K562 treated with DMSO at 1 percent for 4 hours (cell line): ENCODE data around the gene RASGRF2. TPM values are rescaled to one million over a fixed set of nuclear protein-coding genes. Genes with fewer than 3 reads are reported as not detected.

Experiments
- total RNA-seq: library from RNA; unstranded; fragments of 300-600 nt; gene quantifications from 2 replicates; pipeline ENCODE4 v1.2.3, GENCODE V29; 2022; ENCODE audit not compliant: insufficient read depth

Gene RASGRF2
- 0.11 TPM in 1 of 2 replicates, not detected in the other for total RNA-seq

GRCh38 chr5:80959768-80960442 is at the start of gene RASGRF2:
Gene RASGRF2 (plus strand): TSS chr5:80960363. CDS start chr5:80960739, 376 bp downstream.

GRCh38 chr5:81233080-81233634 is 273.0 kb downstream of the RASGRF2 start, which contains the start of gene CKMT2:
Gene CKMT2 (plus strand): TSS chr5:81233322. CDS start chr5:81251133, 17,811 bp downstream.

